SU-DHL-6 (cell line): ENCODE measurements around the gene LHFPL6.

Source experiments
- EZH2phosphoT487 ChIP-seq: fragments of 200-600 bp; sonication (generic), shearing (Covaris generic); conservative IDR thresholded peaks from 2 replicates; pipeline ENCODE4 v1.6.1; 2018; ENCODE audit warnings: mild to moderate bottlenecking, antibody characterized with exemption, low read length, moderate library complexity, mixed read lengths
- TF ChIP-seq, protein P1 (sequence below): fragments of 200-600 bp; sonication (generic); IDR thresholded peaks from one replicate; pipeline ENCODE4 v1.5.1; 2017; ENCODE audit warnings: antibody characterized with exemption, mild to moderate bottlenecking, low read length, moderate library complexity; ENCODE audit not compliant: insufficient read depth, poor library complexity, severe bottlenecking

DNA sequence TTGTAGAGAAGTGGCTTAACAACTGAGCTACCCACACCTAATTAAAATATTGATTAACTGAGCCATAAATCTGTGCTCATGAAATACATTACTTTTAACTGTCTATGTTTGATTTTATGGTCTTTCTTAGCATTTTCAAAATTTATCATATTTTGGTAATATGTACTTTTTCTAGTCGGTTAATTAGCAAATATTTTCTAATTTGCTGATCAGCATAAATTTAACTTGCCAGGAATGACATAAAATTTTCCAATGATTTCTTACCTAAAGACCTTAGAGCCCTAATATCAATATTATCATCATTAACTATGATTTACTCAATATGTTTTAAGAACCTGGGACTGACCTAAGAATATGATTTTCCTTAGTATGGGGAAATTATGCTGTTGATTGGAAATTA, 32.6 kb upstream of the LHFPL6 start:
- TF ChIP-seq, protein P1, sequence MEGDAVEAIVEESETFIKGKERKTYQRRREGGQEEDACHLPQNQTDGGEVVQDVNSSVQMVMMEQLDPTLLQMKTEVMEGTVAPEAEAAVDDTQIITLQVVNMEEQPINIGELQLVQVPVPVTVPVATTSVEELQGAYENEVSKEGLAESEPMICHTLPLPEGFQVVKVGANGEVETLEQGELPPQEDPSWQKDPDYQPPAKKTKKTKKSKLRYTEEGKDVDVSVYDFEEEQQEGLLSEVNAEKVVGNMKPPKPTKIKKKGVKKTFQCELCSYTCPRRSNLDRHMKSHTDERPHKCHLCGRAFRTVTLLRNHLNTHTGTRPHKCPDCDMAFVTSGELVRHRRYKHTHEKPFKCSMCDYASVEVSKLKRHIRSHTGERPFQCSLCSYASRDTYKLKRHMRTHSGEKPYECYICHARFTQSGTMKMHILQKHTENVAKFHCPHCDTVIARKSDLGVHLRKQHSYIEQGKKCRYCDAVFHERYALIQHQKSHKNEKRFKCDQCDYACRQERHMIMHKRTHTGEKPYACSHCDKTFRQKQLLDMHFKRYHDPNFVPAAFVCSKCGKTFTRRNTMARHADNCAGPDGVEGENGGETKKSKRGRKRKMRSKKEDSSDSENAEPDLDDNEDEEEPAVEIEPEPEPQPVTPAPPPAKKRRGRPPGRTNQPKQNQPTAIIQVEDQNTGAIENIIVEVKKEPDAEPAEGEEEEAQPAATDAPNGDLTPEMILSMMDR: no peak
- TF ChIP-seq EZH2phosphoT487: no peak
